Renal pelvis (tissue), 4 donors: ENCODE data around the gene MRPL17. TPM values are rescaled to one million over a fixed set of nuclear protein-coding genes. Genes with fewer than 3 reads are reported as not detected.

ENCODE experiments used
- DNase-seq: peaks from one replicate; pipeline ENCODE4 v3.0.0-alpha.2; 2013
- polyA plus RNA-seq, 3 donors: library from polyadenylated mRNA; unstranded; fragments of 120-200 nt; gene quantifications; one replicate each; pipeline ENCODE4 v1.2.1, GENCODE V29; 2013; ENCODE audit not compliant: insufficient read length in 3 of 3

The MRPL17 gene
- polyA plus RNA-seq, 3 donors, result 68.0 to 88.5 (median 79.3) TPM

DNA sequence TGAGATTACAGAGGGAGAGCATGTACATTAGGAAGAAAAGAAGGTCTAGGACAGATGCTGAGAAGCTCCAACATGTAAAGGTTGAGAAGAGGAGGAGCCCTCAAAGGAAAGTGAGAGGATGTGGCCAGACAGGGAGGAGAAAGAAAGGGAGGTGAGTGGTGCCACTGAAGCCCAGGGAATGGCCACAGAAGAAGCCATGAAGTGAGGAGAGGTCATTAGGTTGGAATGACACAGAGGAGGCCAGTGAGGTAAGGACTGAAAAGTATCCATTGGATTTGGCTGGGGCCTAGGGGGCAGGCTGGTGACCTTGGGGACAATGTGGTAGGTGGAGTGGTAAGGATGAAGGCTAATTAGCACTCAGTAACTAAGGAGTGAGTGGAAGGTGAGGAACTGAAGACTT is 24.5 kb downstream of the MRPL17 start:
- DNase-seq, result no peak

DNA sequence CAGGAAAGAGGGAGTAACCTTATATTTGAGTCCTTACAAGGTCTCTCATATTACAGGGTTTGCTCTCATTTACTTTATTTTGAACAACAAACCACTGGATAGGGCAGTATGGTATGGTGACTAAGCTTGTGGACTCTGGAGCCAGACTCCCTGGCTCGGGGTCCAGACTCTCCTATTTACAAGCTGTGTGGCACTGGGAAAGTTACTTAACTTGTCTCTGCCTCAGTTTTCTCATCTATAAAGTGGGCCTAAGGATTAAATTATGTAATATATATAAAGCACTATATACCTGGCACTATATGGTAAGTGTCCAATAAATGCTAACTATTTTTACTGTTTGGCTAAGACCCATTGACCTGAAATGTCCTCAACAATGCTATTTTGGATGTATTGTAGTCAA is 25.8 kb downstream of the MRPL17 start:
- DNase-seq, result no peak

DNA sequence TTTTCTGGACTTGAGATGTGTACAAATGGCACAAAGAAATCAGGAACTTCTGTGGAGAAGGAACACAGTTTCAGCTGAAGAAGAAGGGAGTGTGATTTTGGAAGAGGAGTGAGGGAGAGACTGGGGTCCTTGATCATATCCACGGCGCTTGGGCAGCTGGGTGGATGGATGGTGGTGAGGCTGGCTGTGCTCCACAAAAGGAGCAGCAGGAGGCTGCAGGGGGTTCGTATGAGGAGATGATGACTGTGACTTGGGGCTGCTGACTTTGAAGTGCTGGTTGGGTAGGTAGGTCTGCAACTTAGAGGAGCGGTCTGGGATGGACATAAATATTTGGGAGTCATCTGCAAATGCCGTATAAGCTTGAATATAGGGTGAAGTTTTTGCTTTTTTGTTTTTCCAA is 26.2 kb downstream of the MRPL17 start:
- no peak for DNase-seq

DNA sequence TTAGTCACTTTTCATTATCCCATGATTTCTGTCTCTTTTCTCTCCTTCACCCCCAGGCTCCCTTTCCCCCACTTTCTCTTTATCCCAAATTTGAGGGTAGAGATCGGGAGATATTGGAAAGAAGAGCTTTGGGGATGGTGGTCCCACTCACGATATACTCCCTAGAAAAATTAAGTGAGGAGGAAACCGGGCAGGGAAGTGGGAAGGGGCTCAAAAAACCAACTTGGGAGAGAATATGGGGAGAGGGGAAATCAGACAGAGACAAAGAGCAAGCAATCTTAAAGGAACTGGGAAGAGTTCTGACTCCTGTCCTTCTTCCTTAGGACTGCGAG is 26.6 kb downstream of the MRPL17 start:
- DNase-seq, result no peak

DNA sequence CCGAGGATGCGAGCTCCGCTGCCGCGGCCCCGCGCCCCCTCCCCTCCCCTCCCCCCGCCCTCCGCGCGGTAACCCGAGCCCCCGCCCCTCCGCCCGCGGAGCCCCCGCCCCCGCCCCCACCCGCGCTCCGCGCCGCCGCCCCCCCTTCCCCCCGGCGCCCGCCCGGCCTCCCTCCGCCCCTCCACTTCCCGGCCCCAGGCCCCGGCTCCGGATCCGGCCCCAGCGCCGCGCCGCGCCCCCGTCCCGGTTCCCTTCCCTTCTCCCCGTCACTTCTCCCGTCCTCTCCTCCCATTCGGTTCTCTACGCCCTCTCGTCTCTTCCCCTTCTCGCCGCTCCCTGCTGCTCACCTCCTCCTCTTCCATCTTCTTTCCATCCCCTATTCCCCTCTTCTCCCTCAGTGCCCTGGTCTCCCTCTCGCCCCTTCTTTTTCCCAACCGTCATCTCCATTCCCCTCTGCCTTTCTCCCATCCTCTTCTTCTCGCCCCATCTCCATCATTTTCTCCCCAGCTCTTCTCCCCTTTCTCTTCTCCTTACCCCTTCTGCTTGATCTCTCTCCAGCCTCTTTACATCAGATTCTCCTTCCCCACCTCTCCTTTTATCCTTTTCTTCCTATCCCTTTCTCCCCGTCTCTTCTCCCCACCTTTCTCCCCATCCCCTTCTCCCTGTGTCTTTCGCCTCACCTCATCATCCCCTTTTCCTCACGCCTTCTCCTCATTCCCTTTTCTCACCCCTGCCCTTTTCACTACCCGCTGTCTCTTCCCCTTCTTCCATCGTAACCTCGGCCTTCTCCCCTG is 27.2 kb downstream of the MRPL17 start, which contains the start of gene DCHS1:
Gene DCHS1 (minus strand): TSS at position 20 of the 794 bp plus-strand sequence. CDS start 14,196 bp downstream, outside the sequence.
- peak; percentile 48 for DNase-seq

DNA sequence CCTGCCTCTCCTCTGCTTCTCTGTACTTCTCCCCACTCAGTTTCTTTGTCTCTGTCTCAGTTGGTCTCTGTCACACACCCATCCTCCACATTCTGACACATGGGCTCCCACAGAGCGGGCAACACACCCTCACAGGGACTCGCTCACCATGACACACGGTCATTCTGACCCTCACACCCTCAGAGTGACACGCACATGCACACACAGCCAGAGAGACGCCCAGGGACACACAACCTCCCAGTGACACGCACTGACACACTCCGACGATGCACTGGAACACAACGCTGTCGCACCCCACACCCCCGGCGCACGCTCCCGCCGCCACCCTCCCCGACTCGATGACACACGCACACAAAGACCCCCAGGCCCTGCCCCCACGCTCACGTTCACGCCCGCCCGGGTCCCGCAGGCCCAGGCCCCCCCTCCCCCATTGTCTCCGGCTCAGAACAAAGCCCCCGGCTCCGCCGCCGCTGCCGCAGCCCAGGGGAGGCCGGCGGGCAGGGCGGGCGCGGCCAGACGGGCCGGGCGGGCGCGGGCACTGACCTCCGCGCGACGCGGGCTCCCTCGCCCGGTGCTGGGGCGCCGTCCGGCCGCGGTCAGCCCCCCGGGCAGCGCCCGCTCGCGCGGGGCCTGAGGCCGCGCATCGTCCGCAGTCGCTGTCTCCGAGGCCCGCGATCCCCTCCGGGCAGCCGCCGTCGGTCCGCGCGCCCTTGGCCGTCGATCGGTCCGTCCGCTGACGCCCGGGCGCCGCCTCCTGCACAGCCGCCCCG is 27.9 kb downstream of the MRPL17 start:
- DNase-seq, result peak; percentile 33

DNA sequence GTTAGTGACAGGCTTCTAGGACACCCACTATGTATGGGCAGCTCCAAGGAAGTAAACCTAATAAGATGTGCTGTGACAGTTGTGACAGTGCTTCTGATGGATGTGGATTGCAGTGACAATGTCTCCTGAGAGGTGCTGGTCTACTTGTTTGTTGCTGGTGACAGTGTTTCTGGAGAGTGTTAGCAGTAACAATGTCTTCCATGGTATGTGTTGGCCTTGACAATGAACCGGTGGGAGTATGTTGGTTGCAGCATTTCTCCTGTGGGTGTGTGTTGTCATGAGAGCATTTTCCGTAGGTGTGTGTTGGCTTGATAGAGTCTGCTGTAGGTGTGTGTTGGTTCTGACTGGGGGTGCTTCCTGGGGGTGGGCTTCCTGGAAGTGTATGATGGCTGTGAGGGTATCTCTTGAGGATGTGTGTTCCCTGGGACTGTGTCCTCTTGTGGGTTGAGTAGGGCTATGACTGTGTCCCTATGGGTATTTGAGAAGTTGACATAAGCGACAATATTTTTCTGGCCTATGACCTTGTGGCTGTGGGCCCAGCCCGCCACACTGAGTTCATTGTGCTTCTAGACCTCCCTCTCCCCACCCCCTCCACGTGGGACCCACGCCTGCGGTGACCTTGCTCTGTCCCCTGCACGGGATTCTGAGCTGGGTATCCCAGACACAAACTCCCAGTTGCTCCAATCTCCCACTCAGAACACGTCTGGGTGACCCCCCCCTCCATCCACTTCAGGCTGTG is 28.7 kb downstream of the MRPL17 start:
- DNase-seq, result no peak

DNA sequence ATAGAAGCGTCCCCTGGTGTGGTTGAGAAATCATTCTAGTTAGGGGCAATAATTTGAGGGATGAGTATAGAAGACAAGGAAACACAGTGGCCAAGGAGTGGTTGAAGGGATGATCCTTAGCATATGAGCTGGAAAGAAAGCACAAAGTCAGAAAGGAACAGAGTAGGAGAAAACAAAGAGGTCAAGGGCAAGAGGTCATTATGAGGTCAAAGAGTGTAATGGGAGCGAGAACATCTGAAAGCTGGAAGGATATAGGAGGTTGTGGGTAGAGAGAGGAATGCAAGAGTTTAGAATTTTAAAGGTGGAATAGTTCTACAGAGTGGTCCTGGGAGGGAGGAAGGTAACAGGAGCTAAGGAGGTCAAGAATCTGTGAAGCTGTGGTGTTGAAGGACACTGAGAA is 29.5 kb downstream of the MRPL17 start:
- no peak for DNase-seq

DNA sequence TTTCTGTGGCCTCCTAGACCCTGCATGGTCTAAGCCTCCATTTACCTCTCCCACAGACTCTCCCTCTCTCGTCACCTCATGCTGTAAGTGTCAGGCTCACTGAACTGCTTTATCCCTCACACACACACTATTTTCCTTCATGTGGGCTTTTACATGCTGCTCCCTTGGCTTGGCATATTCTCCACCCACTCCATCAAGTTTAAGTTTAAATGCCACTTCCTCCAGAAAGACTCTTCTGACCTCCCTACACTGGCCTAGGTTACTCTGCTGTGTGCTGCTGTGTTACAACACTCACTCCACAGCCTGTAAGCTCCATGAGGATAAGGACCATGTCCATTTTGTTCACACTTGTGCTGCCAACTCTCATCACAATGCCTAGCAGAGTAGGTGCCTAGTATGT is 30.0 kb downstream of the MRPL17 start:
- no peak for DNase-seq

DNA sequence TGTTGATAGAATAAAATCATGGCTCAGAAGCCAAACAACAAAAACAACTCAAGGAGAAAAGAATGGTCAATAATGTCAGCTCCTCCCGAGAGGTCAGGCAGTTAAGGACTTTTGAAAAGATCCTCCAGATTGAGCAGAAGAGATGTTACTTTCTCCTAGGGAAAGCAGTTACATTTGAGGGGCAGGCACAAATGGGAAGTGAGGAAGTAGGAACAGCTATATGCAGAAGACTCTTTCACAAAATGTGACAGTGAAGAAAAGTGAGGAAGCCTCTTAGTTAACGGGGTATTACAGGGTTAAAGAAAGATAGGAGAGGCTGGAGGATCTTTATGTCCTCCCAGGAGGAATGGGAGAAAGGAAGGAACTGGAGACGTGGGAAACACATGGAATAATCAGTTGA is 31.0 kb downstream of the MRPL17 start:
- DNase-seq, result no peak

DNA sequence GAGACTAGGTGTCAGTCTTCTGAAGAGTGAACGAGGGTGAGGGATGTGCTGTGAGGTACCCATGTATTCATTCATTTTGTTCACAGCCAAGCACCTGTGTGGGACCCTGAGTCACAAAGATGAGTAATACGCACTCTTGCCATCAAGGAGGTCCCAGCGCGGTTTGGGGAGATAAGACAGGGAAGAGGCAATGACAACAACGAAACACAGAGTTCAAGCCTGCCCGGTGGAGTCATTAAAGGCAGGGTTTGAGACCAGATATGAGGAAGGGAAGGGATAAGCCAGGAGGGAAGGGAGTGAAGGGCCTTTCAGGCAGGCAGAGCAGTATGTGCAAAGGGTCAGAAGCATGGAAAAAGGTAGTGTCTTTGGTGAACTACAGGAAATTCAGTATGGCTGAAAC is 32.2 kb downstream of the MRPL17 start:
- no peak for DNase-seq

DNA sequence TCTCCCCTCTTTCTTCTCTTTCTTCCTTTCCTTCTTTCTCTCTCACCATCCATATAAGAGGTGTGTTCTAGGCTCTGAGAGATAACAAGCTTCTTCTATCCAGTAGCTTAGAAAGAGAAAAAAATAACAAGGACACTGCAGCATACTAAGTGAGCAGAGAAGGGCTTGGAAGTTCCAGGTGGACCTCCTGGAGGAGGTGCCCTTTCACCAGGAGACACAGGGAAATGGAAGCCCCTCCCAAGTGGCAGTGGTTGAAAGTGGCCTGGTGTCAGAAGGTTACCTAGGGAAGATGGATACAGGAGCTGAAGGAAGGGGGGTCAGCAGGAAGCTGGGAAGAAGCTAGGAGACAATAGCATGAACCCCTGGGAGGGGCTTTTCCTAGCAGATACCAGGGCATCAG is 33.0 kb downstream of the MRPL17 start:
- DNase-seq, result no peak

DNA sequence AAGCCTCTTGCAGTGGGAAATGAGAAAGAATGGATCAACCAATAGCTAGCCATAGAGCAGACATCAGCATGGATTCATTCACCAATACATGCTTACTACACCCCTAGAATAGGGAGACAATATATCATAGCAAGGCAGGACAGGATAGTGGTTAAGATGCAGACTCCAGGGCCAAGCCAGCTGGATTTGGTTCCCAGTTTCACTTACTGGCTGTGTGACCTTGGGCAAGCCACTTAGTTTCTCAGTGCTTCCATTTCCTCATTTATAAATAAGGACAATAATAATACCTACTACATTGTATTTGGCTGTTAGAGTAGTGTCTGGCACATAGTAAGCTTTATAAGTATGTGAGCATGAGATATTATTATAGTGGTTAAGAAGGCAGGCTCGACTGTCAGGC is 34.6 kb downstream of the MRPL17 start:
- no peak for DNase-seq

DNA sequence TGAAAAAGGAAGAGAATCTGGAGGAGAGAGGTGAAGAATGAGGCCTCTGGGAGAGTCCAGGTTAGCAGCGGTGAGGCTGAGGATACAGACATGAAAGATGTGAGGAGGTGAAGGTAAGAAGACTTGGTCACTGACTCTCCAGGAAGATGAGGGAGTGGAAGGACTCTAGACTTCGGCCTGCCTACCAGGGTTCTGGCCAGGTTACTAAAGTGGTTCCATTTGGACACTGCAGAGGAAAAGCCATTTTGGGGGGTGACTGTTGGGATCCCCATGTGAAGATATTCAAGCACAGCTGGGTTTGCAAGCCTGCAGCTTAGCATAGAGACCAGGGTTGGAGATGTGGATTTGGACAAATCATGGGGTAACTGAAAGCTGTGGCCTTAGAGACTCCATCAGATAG is 35.3 kb downstream of the MRPL17 start:
- DNase-seq, result no peak

DNA sequence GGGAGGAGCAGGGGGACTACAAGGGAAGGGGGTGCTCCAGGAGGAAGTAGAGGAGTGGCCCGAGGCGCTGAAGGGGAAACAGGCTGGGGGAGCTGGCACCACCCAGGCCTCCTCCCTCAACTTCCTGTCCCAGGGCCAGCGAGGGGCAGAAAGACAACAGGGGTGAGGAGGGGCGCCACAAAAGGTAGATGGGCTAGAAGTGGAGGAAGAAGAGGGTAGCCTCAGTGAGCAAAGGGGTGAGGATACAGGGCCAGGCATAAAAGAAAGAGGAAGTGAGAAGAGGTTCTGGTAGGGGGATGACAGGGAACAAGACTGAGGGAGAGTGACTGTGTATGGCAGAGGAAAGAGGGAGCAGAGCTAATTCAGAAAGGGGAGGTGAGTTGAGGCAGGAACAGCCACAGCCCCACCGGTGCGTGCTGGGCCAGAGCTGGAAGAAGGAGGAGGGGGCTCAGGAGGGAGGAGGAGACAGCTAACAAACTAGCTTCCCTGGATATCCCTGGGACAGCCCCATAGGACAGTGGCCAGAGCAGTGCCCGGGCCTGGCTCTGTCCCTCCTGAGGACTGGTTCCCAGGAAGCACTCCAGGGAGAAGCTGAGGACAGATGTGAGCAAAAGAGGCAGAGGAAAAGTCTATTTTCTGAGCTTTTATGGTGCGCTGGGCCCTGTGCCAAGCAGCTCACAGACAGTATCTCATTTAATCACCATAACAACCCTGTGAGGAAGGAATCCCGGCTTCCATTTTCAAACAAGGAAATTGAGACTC is 36.0 kb downstream of the MRPL17 start:
- DNase-seq, result no peak

DNA sequence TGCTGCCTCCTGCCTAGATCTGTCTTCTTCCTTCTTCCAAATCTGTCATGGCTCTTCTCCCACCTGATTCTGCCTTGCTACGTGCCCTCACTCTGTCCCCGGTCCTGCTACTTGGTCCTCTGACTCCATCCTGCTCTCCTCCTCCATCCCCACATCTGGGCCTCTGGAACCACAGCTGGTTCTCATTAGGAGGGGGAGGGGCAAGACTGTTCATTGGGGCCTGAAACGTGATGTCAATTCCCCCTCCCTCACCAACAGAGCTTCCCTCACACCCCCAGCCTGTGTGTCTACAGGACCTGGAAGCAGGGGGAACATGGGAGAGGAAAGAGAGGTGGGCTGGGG is 36.6 kb downstream of the MRPL17 start:
- DNase-seq, result peak; percentile 71

DNA sequence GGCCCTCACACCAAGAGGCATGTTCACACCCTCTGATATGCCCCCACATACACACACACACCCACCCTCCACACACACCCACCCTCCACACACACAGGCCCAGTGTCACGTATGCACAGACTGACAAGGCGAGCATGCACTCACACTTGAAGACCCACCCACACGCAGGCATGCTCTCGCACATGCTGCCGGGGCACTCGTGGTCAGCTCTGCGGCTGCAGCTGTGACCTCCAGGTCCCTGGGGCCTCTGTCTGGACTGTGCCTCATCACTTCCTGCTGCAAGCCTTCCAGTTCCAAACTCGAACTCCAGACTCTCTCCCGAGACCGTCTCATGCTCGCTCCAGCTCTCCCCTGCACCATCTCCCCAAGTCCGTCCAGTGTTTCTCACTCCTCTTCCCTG is 37.1 kb downstream of the MRPL17 start:
- DNase-seq, result no peak

DNA sequence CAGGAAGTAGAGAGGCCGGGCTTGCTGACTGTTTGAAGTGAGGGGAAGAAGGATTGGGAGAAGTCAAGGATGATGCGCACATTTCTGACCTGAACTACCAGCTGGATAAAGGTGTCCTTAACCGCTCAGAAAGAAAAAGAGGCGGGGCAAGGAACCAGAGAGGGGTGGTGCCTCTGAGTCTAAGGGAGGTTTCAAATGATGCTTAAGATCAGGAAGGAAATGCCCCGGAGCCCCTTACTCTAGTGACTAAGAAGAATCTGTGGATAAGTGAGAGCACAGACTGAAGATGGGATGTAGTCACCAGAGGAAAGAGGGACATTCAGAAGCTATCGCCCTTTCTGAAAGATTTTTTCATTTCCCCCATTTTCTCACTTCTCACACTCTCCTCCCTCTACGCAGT is 40.2 kb downstream of the MRPL17 start:
- no peak for DNase-seq

DNA sequence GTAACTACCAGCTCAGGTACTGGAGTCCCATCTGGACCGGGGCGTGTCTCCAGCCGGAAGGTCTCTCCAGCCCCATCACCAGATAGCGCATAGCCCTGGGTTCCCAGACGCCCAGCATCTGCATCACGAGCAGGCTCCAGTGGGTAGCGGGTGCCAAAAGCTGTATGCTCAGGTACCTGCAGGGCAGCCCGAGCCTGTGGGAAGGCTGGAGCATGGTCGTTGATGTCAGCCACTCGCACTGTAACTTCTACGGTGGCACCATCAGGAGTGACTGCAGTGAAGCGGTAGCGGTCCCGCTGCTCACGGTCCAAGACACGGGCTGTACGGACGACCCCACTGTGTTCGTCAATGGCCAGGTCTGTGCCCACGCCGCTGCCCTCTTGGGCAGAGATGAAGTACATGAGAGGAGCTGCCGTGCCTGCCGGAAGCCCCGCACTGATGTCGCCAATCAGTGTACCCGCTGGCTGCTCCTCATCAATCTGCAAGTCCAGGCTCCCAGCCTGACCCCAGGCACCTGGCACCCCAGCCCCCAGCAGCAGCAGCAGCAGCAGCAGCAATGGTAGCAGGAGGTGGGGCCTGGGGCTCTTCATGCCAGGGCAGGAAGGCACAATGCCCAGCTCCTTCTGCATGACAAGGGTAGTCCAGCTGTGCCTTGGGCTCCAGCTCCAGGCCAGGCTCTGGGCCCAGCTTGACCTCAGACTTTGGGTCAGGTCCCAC is 42.0 kb downstream of the MRPL17 start:
- no peak for DNase-seq

DNA sequence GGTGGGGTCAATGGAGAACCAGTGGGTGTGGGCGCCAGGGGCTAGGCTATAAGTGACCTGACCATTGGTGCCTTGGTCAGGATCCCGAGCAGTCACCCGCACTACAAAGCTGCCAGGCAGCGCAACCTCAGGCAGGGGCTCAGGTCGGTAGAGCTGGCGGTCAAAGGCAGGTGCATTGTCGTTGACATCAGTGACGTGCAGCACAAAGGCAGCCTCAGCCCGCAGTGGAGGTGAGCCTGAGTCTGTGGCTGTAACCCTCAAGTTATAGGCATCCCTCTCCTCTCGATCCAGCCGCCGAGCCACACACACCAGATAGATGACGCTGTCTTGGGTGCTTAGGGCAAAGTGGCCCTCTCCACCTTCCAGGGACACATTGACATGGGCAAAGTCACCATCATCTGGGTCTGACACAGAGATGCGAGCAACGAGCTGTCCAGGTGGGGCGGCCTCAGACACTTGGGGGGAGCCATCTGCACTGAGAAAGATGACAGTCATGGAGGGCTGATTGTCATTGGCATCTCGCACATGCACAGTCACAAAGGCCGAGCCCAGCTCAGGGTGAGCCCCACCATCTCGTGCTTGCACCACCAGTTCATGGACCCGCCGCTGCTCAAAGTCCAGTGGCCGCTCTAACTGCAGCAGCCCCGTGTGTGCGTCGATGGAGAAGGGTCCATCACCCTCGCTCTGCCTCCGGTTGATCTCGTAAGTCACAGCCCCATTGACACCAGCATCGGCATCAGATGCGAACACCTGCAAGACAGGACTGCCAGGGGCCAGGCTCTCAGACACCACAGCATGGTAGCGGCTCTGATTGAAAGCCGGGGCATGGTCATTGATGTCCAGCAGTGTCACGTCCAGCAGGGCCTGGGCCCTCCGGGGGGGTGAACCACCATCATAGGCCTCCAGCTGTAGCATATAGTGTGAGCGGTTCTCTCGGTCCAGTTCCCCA is 42.8 kb downstream of the MRPL17 start:
- no peak for DNase-seq
